ENCODE results near the gene APP.

APP gene

GRCh38 chr21:25907573-25908275, 262.8 kb downstream of the APP start:
- Histone ChIP-seq H3K9ac (ENCODE audit: low read length) (no peak overlapping the region), H3K36me3 (ENCODE audit: control insufficient read depth, insufficient read depth, low read length) (no peaks in the 10 kb centered on the region), H3K4me3 (ENCODE audit: low read length) (no peak overlapping the region), H3K9me3 (ENCODE audit: control insufficient read depth, low read length) (no peaks in the 10 kb centered on the region), H3K27me3 (ENCODE audit: control insufficient read depth, insufficient read depth, low read length) (no peaks in the 10 kb centered on the region), H3K4me1 (ENCODE audit: control insufficient read depth, insufficient read depth, low read length) (peaks cover 34% of the 10 kb centered on the region)

DNA sequence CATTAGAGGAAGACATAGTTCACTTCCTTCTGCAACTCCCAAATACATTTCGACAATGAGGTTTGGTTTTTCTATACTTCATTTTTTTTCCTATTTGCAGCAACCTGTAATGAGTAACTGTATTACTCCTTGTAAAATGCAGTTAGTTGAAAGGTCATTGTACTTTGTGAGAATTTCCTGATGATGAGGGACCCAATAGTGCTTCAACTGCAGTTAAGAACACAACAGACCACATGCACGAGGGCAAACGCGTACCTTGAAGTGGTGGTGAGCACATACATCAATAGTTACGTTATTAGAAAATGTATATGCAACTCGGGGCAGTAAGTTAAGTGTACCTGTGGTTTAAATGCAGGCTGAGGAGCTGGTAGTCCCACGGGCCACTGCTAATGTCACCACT, 264.0 kb downstream of the APP start:
- Histone ChIP-seq H3K27me3 (ENCODE audit: control insufficient read depth, insufficient read depth, low read length) (no peaks in the 10 kb centered on the region), H3K9ac (ENCODE audit: low read length) (no peak overlapping the region), H3K4me1 (ENCODE audit: control insufficient read depth, insufficient read depth, low read length) (peaks cover 27% of the 10 kb centered on the region), H3K36me3 (ENCODE audit: control insufficient read depth, insufficient read depth, low read length) (no peaks in the 10 kb centered on the region), H3K4me3 (ENCODE audit: low read length) (no peak overlapping the region), H3K9me3 (ENCODE audit: control insufficient read depth, low read length) (no peaks in the 10 kb centered on the region)

GRCh38 chr21:25905126-25905525, 265.4 kb downstream of the APP start:
- Histone ChIP-seq H3K27me3 (ENCODE audit: control insufficient read depth, insufficient read depth, low read length) (no peaks in the 10 kb centered on the region), H3K4me1 (ENCODE audit: control insufficient read depth, insufficient read depth, low read length) (peaks cover 27% of the 10 kb centered on the region), H3K9ac (ENCODE audit: low read length) (no peak overlapping the region), H3K36me3 (ENCODE audit: control insufficient read depth, insufficient read depth, low read length) (no peaks in the 10 kb centered on the region), H3K4me3 (ENCODE audit: low read length) (no peak overlapping the region), H3K9me3 (ENCODE audit: control insufficient read depth, low read length) (no peaks in the 10 kb centered on the region)

GRCh38 chr21:25904044-25904695, 266.4 kb downstream of the APP start:
- Histone ChIP-seq H3K9ac (ENCODE audit: low read length) (no peak overlapping the region), H3K4me1 (ENCODE audit: control insufficient read depth, insufficient read depth, low read length) (peaks cover 27% of the 10 kb centered on the region), H3K9me3 (ENCODE audit: control insufficient read depth, low read length) (no peaks in the 10 kb centered on the region), H3K4me3 (ENCODE audit: low read length) (no peak overlapping the region), H3K27me3 (ENCODE audit: control insufficient read depth, insufficient read depth, low read length) (no peaks in the 10 kb centered on the region), H3K36me3 (ENCODE audit: control insufficient read depth, insufficient read depth, low read length) (no peaks in the 10 kb centered on the region)

DNA sequence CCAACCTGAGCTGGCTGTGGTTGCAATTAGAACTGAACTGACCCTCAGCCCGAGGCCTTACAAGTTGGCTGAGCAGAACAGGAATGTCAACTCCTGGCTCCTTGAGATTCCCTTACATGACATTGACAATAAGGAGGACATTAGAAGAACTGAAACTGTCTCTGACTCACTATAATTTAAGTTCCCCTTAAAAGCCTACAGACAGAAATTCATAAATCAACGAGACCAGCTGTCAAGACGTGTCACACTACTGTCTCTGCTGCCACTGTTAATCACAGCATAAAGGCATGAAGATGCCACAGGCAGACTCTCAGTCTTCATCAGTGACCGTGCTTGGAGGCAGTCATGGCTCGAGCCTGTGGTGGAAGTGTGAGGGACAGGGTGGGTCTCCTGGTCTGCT, 267.0 kb downstream of the APP start:
- Histone ChIP-seq H3K27me3 (ENCODE audit: control insufficient read depth, insufficient read depth, low read length) (no peaks in the 10 kb centered on the region), H3K4me1 (ENCODE audit: control insufficient read depth, insufficient read depth, low read length) (peaks cover 26% of the 10 kb centered on the region), H3K36me3 (ENCODE audit: control insufficient read depth, insufficient read depth, low read length) (no peaks in the 10 kb centered on the region), H3K9ac (ENCODE audit: low read length) (no peak overlapping the region), H3K4me3 (ENCODE audit: low read length) (no peak overlapping the region), H3K9me3 (ENCODE audit: control insufficient read depth, low read length) (no peaks in the 10 kb centered on the region)

GRCh38 chr21:25901330-25901979, 269.1 kb downstream of the APP start:
- peaks cover 15% of the 10 kb centered on the region for H3K4me1 ChIP-seq (ENCODE audit: control insufficient read depth, insufficient read depth, low read length)
- no peak overlapping the region for H3K4me3 ChIP-seq (ENCODE audit: low read length)
- no peaks in the 10 kb centered on the region for H3K27me3 ChIP-seq (ENCODE audit: control insufficient read depth, insufficient read depth, low read length)
- H3K36me3 ChIP-seq (ENCODE audit: control insufficient read depth, insufficient read depth, low read length) = no peaks in the 10 kb centered on the region
- no peaks in the 10 kb centered on the region for H3K9me3 ChIP-seq (ENCODE audit: control insufficient read depth, low read length)
- H3K9ac ChIP-seq (ENCODE audit: low read length) = no peak overlapping the region

- H3K4me1 ChIP-seq (ENCODE audit: control insufficient read depth, insufficient read depth, low read length) = no peaks in the 10 kb centered on the region
- H3K36me3 ChIP-seq (ENCODE audit: control insufficient read depth, insufficient read depth, low read length) = no peaks in the 10 kb centered on the region
- no peak overlapping the region for H3K9ac ChIP-seq (ENCODE audit: low read length)
- H3K4me3 ChIP-seq (ENCODE audit: low read length) = no peak overlapping the region
- no peaks in the 10 kb centered on the region for H3K27me3 ChIP-seq (ENCODE audit: control insufficient read depth, insufficient read depth, low read length)
- no peaks in the 10 kb centered on the region for H3K9me3 ChIP-seq (ENCODE audit: control insufficient read depth, low read length)
Observed at GRCh38 chr21:25898671-25899070, 271.9 kb downstream of the APP start.

DNA sequence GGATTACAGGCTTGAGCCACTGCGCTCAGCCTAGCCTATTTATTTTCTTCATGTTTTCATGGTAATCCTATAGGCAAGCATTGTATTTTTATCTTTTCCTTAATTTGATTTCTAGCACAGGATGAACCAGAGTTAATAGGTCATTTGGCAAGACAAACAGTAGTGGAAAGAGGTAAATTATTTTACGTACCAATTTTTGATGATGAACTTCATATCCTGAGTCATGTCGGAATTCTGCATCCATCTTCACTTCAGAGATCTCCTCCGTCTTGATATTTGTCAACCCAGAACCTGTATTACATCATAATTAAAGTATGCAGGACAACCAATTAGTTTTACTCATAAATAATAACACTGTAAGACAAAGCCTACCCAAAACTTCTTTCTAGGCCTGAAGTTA, 273.2 kb downstream of the APP start:
- no peak overlapping the region for H3K4me3 ChIP-seq (ENCODE audit: low read length)
- H3K27me3 ChIP-seq (ENCODE audit: control insufficient read depth, insufficient read depth, low read length) = no peaks in the 10 kb centered on the region
- H3K4me1 ChIP-seq (ENCODE audit: control insufficient read depth, insufficient read depth, low read length) = peaks cover 4% of the 10 kb centered on the region
- H3K36me3 ChIP-seq (ENCODE audit: control insufficient read depth, insufficient read depth, low read length) = no peaks in the 10 kb centered on the region
- no peaks in the 10 kb centered on the region for H3K9me3 ChIP-seq (ENCODE audit: control insufficient read depth, low read length)
- no peak overlapping the region for H3K9ac ChIP-seq (ENCODE audit: low read length)

- Histone ChIP-seq H3K4me3 (ENCODE audit: low read length) (no peak overlapping the region), H3K27me3 (ENCODE audit: control insufficient read depth, insufficient read depth, low read length) (no peaks in the 10 kb centered on the region), H3K4me1 (ENCODE audit: control insufficient read depth, insufficient read depth, low read length) (peaks cover 4% of the 10 kb centered on the region), H3K36me3 (ENCODE audit: control insufficient read depth, insufficient read depth, low read length) (no peaks in the 10 kb centered on the region), H3K9me3 (ENCODE audit: control insufficient read depth, low read length) (no peaks in the 10 kb centered on the region), H3K9ac (ENCODE audit: low read length) (no peak overlapping the region)
Observed at GRCh38 chr21:25896501-25897056, 274.0 kb downstream of the APP start.

GRCh38 chr21:25895565-25896205, 274.9 kb downstream of the APP start:
- Histone ChIP-seq H3K9me3 (ENCODE audit: control insufficient read depth, low read length) (no peaks in the 10 kb centered on the region), H3K27me3 (ENCODE audit: control insufficient read depth, insufficient read depth, low read length) (no peaks in the 10 kb centered on the region), H3K4me1 (ENCODE audit: control insufficient read depth, insufficient read depth, low read length) (peaks cover 4% of the 10 kb centered on the region), H3K4me3 (ENCODE audit: low read length) (no peak overlapping the region), H3K36me3 (ENCODE audit: control insufficient read depth, insufficient read depth, low read length) (no peaks in the 10 kb centered on the region), H3K9ac (ENCODE audit: low read length) (no peak overlapping the region)

- Histone ChIP-seq H3K36me3 (ENCODE audit: control insufficient read depth, insufficient read depth, low read length) (peaks cover 3% of the 10 kb centered on the region), H3K27me3 (ENCODE audit: control insufficient read depth, insufficient read depth, low read length) (no peaks in the 10 kb centered on the region), H3K9ac (ENCODE audit: low read length) (no peak overlapping the region), H3K4me1 (ENCODE audit: control insufficient read depth, insufficient read depth, low read length) (peaks cover 4% of the 10 kb centered on the region), H3K4me3 (ENCODE audit: low read length) (no peak overlapping the region), H3K9me3 (ENCODE audit: control insufficient read depth, low read length) (no peaks in the 10 kb centered on the region)
Observed at GRCh38 chr21:25893191-25893590, 277.4 kb downstream of the APP start.

DNA sequence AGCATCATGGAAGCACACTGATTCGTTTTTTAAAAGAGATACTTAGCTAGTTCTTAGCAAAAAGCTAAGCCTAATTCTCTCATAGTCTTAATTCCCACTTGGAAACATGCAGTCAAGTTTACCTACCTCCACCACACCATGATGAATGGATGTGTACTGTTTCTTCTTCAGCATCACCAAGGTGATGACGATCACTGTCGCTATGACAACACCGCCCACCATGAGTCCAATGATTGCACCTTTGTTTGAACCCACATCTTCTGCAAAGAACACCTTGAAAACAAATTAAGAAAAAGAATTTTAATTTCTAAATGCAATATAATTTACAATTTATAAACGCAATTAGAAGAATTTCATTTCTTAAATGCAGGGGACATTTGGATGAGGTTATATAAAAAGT, 279.0 kb downstream of the APP start:
- H3K9ac ChIP-seq (ENCODE audit: low read length) = no peak overlapping the region
- H3K27me3 ChIP-seq (ENCODE audit: control insufficient read depth, insufficient read depth, low read length) = no peaks in the 10 kb centered on the region
- peaks cover 3% of the 10 kb centered on the region for H3K36me3 ChIP-seq (ENCODE audit: control insufficient read depth, insufficient read depth, low read length)
- peaks cover 4% of the 10 kb centered on the region for H3K4me1 ChIP-seq (ENCODE audit: control insufficient read depth, insufficient read depth, low read length)
- no peak overlapping the region for H3K4me3 ChIP-seq (ENCODE audit: low read length)
- no peaks in the 10 kb centered on the region for H3K9me3 ChIP-seq (ENCODE audit: control insufficient read depth, low read length)

Data from mucosa of stomach (tissue), 1 donor.